Measurements from ENCODE around the gene ISCA2. TPM values are rescaled to one million over a fixed set of nuclear protein-coding genes. Genes with fewer than 3 reads are reported as not detected.
A peak's percentile ranks its signal among the peaks of the same experiment; 100 is the strongest.

Gene ISCA2
- total and polyA plus RNA-seq, 9 of the 15 experiments (the other 6 are each of a cell fraction or from before 2014, with no cell fraction given), result 5.0 to 36.7 (median 18.1) TPM

- TF ChIP-seq BCLAF1 (IDR thresholded peaks at IDR 0.05; ENCODE audit: borderline replicate concordance in 1 of 2, control insufficient read depth in 1 of 2, low read depth in 2 of 2, low read length in 1 of 2) (no peak), BRD9 (IDR thresholded peaks at IDR 0.05; ENCODE audit: low read depth, partially characterized antibody) (no peak), ZNF699 (CRISPR knock-in tag; IDR thresholded peaks at IDR 0.05; ENCODE audit: insufficient replicate concordance) (no peak), POLR2B (IDR thresholded peaks at IDR 0.05; ENCODE audit: low read depth, partially characterized antibody) (no peak), CTCF (IDR thresholded peaks at IDR 0.05 in 2 of 3, conservative IDR thresholded peaks at IDR 0.05 in 1 of 3; ENCODE audit: insufficient read depth in 2 of 3, low read depth in 1 of 3, low read length in 3 of 3) (no peak), SPI1 (IDR thresholded peaks at IDR 0.05; ENCODE audit: borderline replicate concordance, low read depth, low read length) (no peak), TAF1 (IDR thresholded peaks at IDR 0.05; ENCODE audit: control insufficient read depth, extremely low read depth, insufficient read depth, low read length, severe bottlenecking) (no peak), ZNF316 (IDR thresholded peaks at IDR 0.05) (peak; percentile 96; the same call in 1 of the 2 replicates), PHTF2 (CRISPR knock-in tag; IDR thresholded peaks at IDR 0.05) (no peak), STAG1 (CRISPR knock-in tag; IDR thresholded peaks at IDR 0.05; ENCODE audit: borderline replicate concordance) (no peak), ZNF695 (CRISPR knock-in tag; IDR thresholded peaks at IDR 0.05) (no peak), KHSRP (IDR thresholded peaks at IDR 0.05) (no peak), CSDE1 (IDR thresholded peaks at IDR 0.05) (no peak), SMARCA4 (IDR thresholded peaks at IDR 0.05) (no peak), MCM7 (IDR thresholded peaks at IDR 0.05) (no peak), EHMT2 (IDR thresholded peaks at IDR 0.05) (no peak), EZH2 (IDR thresholded peaks at IDR 0.05; ENCODE audit: borderline replicate concordance, low read depth, low read length) (no peak), TAF15 (IDR thresholded peaks at IDR 0.05; ENCODE audit: low read depth, low read length) (no peak), IRF1 (CRISPR knock-in tag; IDR thresholded peaks at IDR 0.05; ENCODE audit: borderline replicate concordance) (no peak), ZNF280B (CRISPR knock-in tag; IDR thresholded peaks at IDR 0.05) (no peak), CGGBP1 (CRISPR knock-in tag; IDR thresholded peaks at IDR 0.05) (no peak), MAFG (tag; conservative IDR thresholded peaks at IDR 0.05) (no peak), STAT5A (IDR thresholded peaks at IDR 0.05; ENCODE audit: borderline replicate concordance, low read length) (no peak)
Observed at GRCh38 chr14:74492776-74493342, 706 bp upstream of the ISCA2 start, which contains the start of gene NPC2 (continued).

All from K562 (cell line).